PC-3 (cell line): ENCODE data around the gene CFAP221. TPM values are rescaled to one million over a fixed set of nuclear protein-coding genes. Genes with fewer than 3 reads are reported as not detected.

ENCODE experiments used
- ATAC-seq: fragments of 200-7000 bp; cut with Tn5 transposase; 2 replicates; pipeline ENCODE4 v1.9.1; 2020; ENCODE audit warnings: mild to moderate bottlenecking, moderate library complexity
- BruUV-seq: library from RNA; stranded (reverse); fragments of 400-500 nt; replicated peaks from 2 replicates; lab custom pipeline; 2021; lab: Mats Ljungman, UMichigan
- CTCF ChIA-PET: fragments of 300-600 bp; sonication (Branson Sonifier 250); formaldehyde crosslinking; loops from one replicate; lab custom pipeline; 2022; ENCODE audit warnings: antibody characterized with exemption; lab: Charles Lee
- POLR2A ChIA-PET: fragments of 300-600 bp; sonication (Branson Sonifier 250); formaldehyde crosslinking; loops from one replicate; lab custom pipeline; 2022; ENCODE audit warnings: antibody characterized with exemption; ENCODE audit not compliant: unreplicated experiment; lab: Charles Lee
- DNase-seq: peaks from one replicate; pipeline ENCODE4 v3.0.0-alpha.2; 2015
- H2AFZ ChIP-seq: fragments of 300-600 bp; sonication (generic); 2 replicates; pipeline ENCODE4 v1.6.0; 2016; ENCODE audit warnings: antibody characterized with exemption, low read length
- H3F3A ChIP-seq: fragments of 300-600 bp; sonication (generic); one replicate; pipeline ENCODE4 v1.6.0; 2017; ENCODE audit warnings: antibody characterized with exemption, low read length, control low read depth, mild to moderate bottlenecking; ENCODE audit not compliant: unreplicated experiment
- H3K27ac ChIP-seq: fragments of 300-600 bp; sonication (generic); 2 replicates; pipeline ENCODE4 v1.5.1; 2016; ENCODE audit warnings: mild to moderate bottlenecking, low read length
- H3K27me3 ChIP-seq: fragments of 300-600 bp; sonication (generic); 2 replicates; pipeline ENCODE4 v1.6.1; 2016; ENCODE audit warnings: low read length, mixed read lengths
- H3K36me3 ChIP-seq: fragments of 300-600 bp; sonication (generic); 2 replicates; pipeline ENCODE4 v1.6.1; 2016; ENCODE audit warnings: low read depth, mixed run types, low read length, mixed read lengths
- H3K4me1 ChIP-seq: fragments of 300-600 bp; sonication (generic); 2 replicates; pipeline ENCODE4 v1.5.1; 2016; ENCODE audit warnings: low read length; ENCODE audit not compliant: insufficient read depth
- H3K4me2 ChIP-seq: fragments of 300-600 bp; sonication (generic); 2 replicates; pipeline ENCODE4 v1.6.0; 2016; ENCODE audit warnings: low read length
- H3K4me3 ChIP-seq: fragments of 300-600 bp; sonication (generic); 2 replicates; pipeline ENCODE4 v1.5.1; 2016; ENCODE audit warnings: mild to moderate bottlenecking, low read length, mixed read lengths
- H3K79me2 ChIP-seq: fragments of 300-600 bp; sonication (generic); 2 replicates; pipeline ENCODE4 v1.6.1; 2017; ENCODE audit warnings: low read length, mixed read lengths
- H3K9ac ChIP-seq: fragments of 300-600 bp; sonication (generic); 2 replicates; pipeline ENCODE4 v1.6.0; 2016; ENCODE audit warnings: mild to moderate bottlenecking, low read length
- H3K9me2 ChIP-seq: fragments of 300-600 bp; sonication (generic); replicated peaks from 2 replicates; pipeline ENCODE4 v1.6.1; 2016; ENCODE audit warnings: mixed run types, low read length, mixed read lengths
- H3K9me3 ChIP-seq: fragments of 300-600 bp; sonication (generic); 2 replicates; pipeline ENCODE4 v1.6.1; 2016; ENCODE audit warnings: low read length, mixed read lengths
- H4K20me1 ChIP-seq: fragments of 300-600 bp; sonication (generic); 2 replicates; pipeline ENCODE4 v1.6.1; 2016; ENCODE audit warnings: low read length, mixed read lengths
- EZH2 ChIP-seq: fragments of 300-600 bp; sonication (generic); IDR thresholded peaks from one replicate; pipeline ENCODE4 v1.6.1; 2017; ENCODE audit warnings: antibody characterized with exemption, mild to moderate bottlenecking, low read length; ENCODE audit not compliant: unreplicated experiment
- EZH2phosphoT487 ChIP-seq: fragments of 300-600 bp; sonication (generic); IDR thresholded peaks from 2 replicates; pipeline ENCODE4 v1.6.1; 2018; ENCODE audit warnings: mild to moderate bottlenecking, antibody characterized with exemption, low read length, borderline replicate concordance
- intact Hi-C: fragments of 100-400 bp; cut with micrococcal nuclease; formaldehyde crosslinking; loops from 2 replicates; pipeline ENCODE4 v1.9.0; 2023
- total RNA-seq: library from RNA; depleted of rRNA; stranded (reverse); fragments of >200 nt; gene quantifications from 2 replicates; pipeline ENCODE4 v1.2.3, GENCODE V29; 2014
- TF ChIP-seq, protein P1 (sequence below): fragments of 300-600 bp; sonication (generic); conservative IDR thresholded peaks from 2 replicates; pipeline ENCODE4 v1.5.1; 2017; ENCODE audit warnings: antibody characterized with exemption, low read depth, mild to moderate bottlenecking, low read length

Gene CFAP221
- total RNA-seq, 1 experiment from 2014 or later = not detected

GRCh38 chr2:119662297-119662696 lies 118.0 kb downstream of the CFAP221 start:
- H3K9me3 ChIP-seq = no peaks in the 10 kb centered on the region
- no TSS peak for BruUV-seq
- no peaks in the 10 kb centered on the region for H3K36me3 ChIP-seq
- H3K79me2 ChIP-seq = no peaks in the 10 kb centered on the region
- H4K20me1 ChIP-seq = no peaks in the 10 kb centered on the region
- no peaks in the 10 kb centered on the region for H3K9me2 ChIP-seq
- no peaks in the 10 kb centered on the region for H3K4me1 ChIP-seq
- no peak overlapping the region for H2AFZ ChIP-seq
- H3F3A ChIP-seq = no peaks in the 10 kb centered on the region
- no peak for ATAC-seq
- POLR2A ChIA-PET = no interaction called here
- no peak overlapping the region for H3K4me3 ChIP-seq
- H3K27me3 ChIP-seq = no peaks in the 10 kb centered on the region
- H3K9ac ChIP-seq = no peak overlapping the region
- CTCF ChIA-PET = no interaction called here
- intact Hi-C loops = no loop called here
- no peak overlapping the region for H3K4me2 ChIP-seq
- H3K27ac ChIP-seq = no peak overlapping the region
- DNase-seq = no peak
- TF ChIP-seq EZH2phosphoT487 (no peak), EZH2 (no peak)
- TF ChIP-seq, protein P1, sequence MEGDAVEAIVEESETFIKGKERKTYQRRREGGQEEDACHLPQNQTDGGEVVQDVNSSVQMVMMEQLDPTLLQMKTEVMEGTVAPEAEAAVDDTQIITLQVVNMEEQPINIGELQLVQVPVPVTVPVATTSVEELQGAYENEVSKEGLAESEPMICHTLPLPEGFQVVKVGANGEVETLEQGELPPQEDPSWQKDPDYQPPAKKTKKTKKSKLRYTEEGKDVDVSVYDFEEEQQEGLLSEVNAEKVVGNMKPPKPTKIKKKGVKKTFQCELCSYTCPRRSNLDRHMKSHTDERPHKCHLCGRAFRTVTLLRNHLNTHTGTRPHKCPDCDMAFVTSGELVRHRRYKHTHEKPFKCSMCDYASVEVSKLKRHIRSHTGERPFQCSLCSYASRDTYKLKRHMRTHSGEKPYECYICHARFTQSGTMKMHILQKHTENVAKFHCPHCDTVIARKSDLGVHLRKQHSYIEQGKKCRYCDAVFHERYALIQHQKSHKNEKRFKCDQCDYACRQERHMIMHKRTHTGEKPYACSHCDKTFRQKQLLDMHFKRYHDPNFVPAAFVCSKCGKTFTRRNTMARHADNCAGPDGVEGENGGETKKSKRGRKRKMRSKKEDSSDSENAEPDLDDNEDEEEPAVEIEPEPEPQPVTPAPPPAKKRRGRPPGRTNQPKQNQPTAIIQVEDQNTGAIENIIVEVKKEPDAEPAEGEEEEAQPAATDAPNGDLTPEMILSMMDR = no peak

DNA sequence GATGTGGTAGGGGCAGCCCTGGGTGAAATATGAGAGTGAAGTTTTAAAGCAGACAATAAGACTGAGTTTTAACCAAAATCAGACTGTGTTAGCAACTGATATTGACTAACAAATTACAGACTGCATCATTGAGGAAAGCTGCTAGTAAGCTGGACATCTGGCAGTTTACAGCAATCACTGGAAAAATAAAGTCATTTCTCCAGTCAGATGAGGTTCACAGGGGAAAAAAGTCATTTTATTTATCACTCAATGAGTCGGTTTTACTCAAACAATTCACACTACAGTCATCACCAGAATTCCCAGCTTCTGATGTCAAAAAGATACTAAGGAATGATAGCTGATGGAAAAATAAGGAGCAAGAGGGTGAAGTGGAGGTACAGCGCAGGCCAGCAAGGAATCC lies 124.3 kb downstream of the CFAP221 start:
- Histone ChIP-seq H3K9ac (no peak overlapping the region), H3K27me3 (no peaks in the 10 kb centered on the region), H4K20me1 (no peaks in the 10 kb centered on the region), H3K27ac (no peak overlapping the region), H3K79me2 (no peaks in the 10 kb centered on the region), H3K9me3 (no peaks in the 10 kb centered on the region), H3K4me1 (no peaks in the 10 kb centered on the region), H3K4me3 (no peak overlapping the region), H3K9me2 (no peaks in the 10 kb centered on the region), H3F3A (no peaks in the 10 kb centered on the region), H2AFZ (no peak overlapping the region), H3K4me2 (no peak overlapping the region), H3K36me3 (no peaks in the 10 kb centered on the region)
- POLR2A ChIA-PET = no interaction called here
- DNase-seq (no peak), ATAC-seq (no peak)
- TF ChIP-seq EZH2 = no peak
- TF ChIP-seq EZH2phosphoT487 = no peak
- TF ChIP-seq, protein P1 = no peak
- CTCF ChIA-PET = no interaction called here
- intact Hi-C loops = no loop called here
- BruUV-seq = no TSS peak

GRCh38 chr2:119671016-119671415 lies 126.8 kb downstream of the CFAP221 start:
- no peaks in the 10 kb centered on the region for H3K79me2 ChIP-seq
- DNase-seq = no peak
- H3F3A ChIP-seq = no peaks in the 10 kb centered on the region
- no peak overlapping the region for H2AFZ ChIP-seq
- H3K9me2 ChIP-seq = no peaks in the 10 kb centered on the region
- intact Hi-C loops = no loop called here
- H3K4me3 ChIP-seq = no peak overlapping the region
- H4K20me1 ChIP-seq = no peaks in the 10 kb centered on the region
- TF ChIP-seq EZH2phosphoT487 = no peak
- no peak for TF ChIP-seq EZH2
- TF ChIP-seq, protein P1 = no peak
- no peak overlapping the region for H3K4me2 ChIP-seq
- H3K9ac ChIP-seq = no peak overlapping the region
- BruUV-seq = no TSS peak
- no peaks in the 10 kb centered on the region for H3K9me3 ChIP-seq
- ChIA-PET CTCF (no interaction called here), POLR2A (no interaction called here)
- H3K27ac ChIP-seq = no peak overlapping the region
- no peaks in the 10 kb centered on the region for H3K27me3 ChIP-seq
- no peak for ATAC-seq
- no peaks in the 10 kb centered on the region for H3K36me3 ChIP-seq
- H3K4me1 ChIP-seq = no peaks in the 10 kb centered on the region
